SW480 (cell line): ENCODE results near the gene RNF126.

Experiments
- DNase-seq: peaks from one replicate; pipeline ENCODE4 v3.0.0-alpha.2; 2016; ENCODE audit warnings: low spot score

Gene RNF126

GRCh38 chr19:662207-662961 is 630 bp downstream of the RNF126 start:
- DNase-seq = peak; percentile 16

- no peak for DNase-seq
Observed at GRCh38 chr19:661427-662196, 1.4 kb downstream of the RNF126 start.

GRCh38 chr19:660793-661426 is 2.1 kb downstream of the RNF126 start:
- no peak for DNase-seq

- DNase-seq = no peak
Observed at GRCh38 chr19:658916-659839, 3.8 kb downstream of the RNF126 start.

GRCh38 chr19:658059-658839 is 4.8 kb downstream of the RNF126 start:
- DNase-seq = no peak

- no peak for DNase-seq
Observed at GRCh38 chr19:657611-658010, 5.4 kb downstream of the RNF126 start.

- no peak for DNase-seq
Observed at GRCh38 chr19:656751-657559, 6.1 kb downstream of the RNF126 start.

GRCh38 chr19:655691-656090 is 7.3 kb downstream of the RNF126 start:
- DNase-seq = no peak

- no peak for DNase-seq
Observed at GRCh38 chr19:653425-653824, 9.6 kb downstream of the RNF126 start.

GRCh38 chr19:652467-653389 is 10.3 kb downstream of the RNF126 start:
- DNase-seq = no peak

GRCh38 chr19:651991-652390 is 11.0 kb downstream of the RNF126 start:
- DNase-seq = no peak

- no peak for DNase-seq
Observed at GRCh38 chr19:651114-651818, 11.7 kb downstream of the RNF126 start.

GRCh38 chr19:650121-650520 is 12.9 kb downstream of the RNF126 start:
- no peak for DNase-seq

- DNase-seq = no peak
Observed at GRCh38 chr19:648904-649801, 13.9 kb downstream of the RNF126 start.

GRCh38 chr19:648305-648704 is 14.7 kb downstream of the RNF126 start:
- DNase-seq = no peak

GRCh38 chr19:647566-648284 is 15.3 kb downstream of the RNF126 start:
- DNase-seq = no peak
